HG03571 (cell line): ENCODE data around the gene GORAB.
A peak's percentile ranks its signal among the peaks of the same experiment; 100 is the strongest.

ENCODE experiments used
- ATAC-seq: cut with Tn5 transposase; IDR thresholded peaks from one replicate; pipeline ENCODE4 v1.9.1; 2021; ENCODE audit not compliant: unreplicated experiment

Gene GORAB

DNA sequence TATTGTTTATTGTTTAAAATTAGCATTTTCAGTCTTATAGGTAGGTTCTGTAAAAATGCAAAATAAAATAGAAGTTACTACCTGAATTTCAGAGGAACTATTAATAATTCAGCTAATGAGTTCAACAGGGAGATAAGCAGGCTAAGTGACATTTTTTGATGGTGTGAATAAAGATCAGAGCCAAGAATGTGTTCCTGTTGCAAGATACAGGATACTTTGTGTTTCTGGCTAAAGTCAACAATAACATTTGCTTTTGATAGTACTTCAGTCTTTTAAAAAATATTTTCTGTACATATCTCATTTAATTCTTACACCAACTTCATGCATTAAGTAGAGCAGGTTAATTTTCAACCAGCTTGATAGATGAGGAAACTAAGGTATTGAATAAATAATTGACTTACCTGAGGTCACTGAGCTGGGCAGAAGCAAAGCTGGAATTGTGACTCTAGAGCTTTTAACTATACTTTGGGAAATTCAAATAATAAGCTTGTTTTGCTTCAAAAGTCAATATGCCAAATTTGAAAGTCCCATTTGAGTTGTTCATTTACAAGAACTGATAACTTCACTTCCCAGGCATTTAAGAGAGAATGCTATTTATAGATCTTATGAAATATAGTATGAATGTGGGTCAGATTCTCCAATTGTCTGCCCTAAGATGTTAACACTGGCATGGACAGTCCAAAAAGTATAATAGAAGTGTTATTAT, 6.0 kb downstream of the GORAB start:
- no peak for ATAC-seq

- no peak for ATAC-seq
These were observed 6.7 kb downstream of the GORAB start for GRCh38 chr1:170538687-170539086.

DNA sequence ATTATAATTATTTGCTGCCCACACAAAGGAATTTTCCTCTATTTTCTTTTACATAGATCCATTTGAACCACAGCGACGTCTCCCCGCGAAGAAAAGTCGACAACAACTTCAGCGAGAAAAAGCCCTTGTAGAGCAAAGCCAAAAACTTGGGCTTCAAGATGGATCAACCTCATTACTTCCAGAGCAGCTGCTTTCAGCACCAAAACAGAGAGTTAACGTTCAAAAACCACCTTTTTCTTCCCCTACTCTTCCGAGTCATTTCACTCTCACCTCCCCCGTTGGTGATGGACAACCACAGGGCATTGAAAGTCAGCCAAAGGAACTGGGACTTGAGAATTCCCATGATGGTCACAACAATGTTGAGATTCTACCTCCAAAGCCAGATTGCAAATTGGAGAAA, 7.2 kb downstream of the GORAB start:
- no peak for ATAC-seq

GRCh38 chr1:170544624-170545023, 12.7 kb downstream of the GORAB start:
- no peak for ATAC-seq

DNA sequence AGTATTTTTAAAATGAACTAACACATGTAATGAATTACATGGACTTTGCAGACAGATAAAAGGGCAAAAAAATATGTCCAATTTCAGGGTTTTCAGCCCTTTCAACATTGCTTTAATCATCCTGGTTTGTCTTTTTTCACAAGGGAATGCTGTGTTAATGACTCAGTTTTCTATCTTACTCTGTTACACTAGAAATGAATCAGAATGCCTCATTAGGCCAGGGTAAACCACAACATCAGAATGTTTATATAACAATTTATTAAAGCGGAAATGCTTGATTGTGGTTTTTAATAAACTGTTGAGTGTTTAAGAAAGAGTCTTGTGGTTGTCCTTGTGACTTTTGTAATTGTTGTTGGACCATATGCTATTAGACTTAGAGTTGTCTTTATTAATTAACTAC, 13.5 kb downstream of the GORAB start:
- no peak for ATAC-seq

DNA sequence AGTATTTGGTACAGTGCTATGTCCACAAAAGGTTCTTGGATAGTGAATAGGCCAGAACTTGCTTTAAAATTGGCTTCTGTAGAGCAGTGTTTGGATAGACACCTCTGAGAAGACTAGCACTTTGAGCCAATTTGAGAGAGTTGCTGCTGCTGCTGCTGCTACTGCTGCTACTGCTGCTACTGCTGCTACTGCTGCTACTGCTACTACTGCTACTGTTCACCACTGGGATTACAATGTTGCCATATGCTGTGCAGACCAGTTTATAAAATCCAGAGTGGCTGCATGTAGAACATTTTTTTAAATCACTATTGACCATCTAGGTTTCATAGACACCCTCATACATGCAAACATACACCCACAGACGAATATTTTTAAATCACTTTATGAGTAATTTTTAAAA, 15.3 kb downstream of the GORAB start:
- ATAC-seq = no peak

DNA sequence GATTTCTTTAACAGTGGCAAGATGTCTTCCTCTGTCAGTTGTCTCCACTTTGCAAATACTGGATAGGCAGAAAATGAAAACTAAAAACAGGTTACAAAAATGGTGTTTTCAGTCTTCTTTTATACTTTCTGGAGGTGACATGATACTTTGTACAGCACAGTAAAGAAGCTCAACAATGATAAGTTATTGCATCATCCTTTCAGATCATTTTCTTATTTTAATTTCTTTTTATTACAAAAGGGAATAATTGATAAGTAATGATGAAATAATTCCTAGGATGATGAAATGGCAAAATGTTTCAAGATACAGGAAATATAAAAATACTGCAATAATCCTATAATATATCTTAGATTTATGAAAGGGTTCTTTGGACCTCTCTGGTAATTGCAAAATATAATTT, 16.5 kb downstream of the GORAB start:
- ATAC-seq = no peak

- ATAC-seq = no peak
These were observed 23.4 kb downstream of the GORAB start for GRCh38 chr1:170555370-170555769.

DNA sequence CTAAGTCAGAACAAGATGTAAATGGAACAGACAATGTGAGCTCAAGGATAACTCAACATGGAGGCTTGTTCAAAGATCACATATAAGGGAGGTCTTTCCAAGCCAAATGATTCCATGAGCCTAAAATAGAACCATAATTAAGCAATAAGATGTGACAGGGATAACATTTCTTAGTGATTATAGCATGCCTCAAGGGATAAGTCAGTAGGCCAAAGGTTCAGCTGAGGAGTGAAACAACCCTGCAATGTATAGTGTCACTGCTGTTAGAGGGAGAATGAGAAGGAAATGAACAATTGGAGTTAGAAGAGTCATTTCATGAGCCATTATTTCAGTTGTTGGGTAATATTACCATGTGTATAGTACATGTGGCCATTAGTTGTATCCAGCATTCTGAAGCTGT, 25.0 kb downstream of the GORAB start:
- ATAC-seq = no peak

DNA sequence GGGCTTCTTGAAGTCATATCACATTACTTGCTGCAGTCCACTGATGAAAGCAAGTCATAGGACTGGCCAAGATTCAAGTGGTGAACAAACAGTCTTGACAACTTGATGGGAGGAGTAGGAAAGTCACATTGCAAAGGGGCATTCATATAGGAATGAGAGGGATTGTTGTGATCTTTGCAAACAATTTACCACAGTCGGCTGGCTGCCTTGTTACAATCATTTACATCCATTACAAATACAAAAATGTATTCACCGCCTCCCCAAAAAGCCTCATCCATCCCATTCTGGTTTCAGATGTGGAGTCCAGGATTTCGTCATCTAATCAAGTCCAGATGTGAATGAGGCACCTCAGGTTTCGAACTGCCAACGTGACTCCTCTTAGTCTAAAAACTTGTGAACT, 26.8 kb downstream of the GORAB start:
- no peak for ATAC-seq

GRCh38 chr1:170559166-170559565, 27.2 kb downstream of the GORAB start:
- ATAC-seq = no peak

DNA sequence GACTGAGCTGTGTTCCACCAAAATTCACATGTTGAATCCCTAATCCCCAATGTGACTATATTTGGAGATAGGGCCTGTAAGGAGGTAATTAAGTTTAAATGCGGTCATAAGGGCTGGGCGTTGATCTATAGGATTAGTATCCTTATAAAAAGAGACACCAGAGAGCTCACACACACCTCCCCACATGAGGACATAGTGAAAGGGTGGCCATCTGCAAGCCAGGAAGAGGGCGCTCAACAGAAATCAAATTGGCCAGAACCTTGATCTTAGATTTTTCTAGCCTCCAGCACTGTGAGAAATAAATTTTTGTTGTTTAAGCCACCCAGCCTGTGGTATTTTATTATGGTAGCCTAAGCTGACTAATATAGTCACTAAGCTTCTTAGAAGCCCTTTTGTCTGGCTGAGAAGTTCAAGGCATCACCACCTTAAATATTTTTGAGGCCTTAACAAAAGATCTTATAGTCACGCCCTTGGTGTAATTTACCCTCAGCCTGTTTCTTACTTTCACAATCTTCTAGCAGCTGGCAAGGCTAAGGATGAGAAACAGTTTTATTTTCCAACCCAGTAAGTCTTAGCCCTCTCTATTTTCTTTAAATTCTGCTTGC, 28.8 kb downstream of the GORAB start:
- no peak for ATAC-seq

DNA sequence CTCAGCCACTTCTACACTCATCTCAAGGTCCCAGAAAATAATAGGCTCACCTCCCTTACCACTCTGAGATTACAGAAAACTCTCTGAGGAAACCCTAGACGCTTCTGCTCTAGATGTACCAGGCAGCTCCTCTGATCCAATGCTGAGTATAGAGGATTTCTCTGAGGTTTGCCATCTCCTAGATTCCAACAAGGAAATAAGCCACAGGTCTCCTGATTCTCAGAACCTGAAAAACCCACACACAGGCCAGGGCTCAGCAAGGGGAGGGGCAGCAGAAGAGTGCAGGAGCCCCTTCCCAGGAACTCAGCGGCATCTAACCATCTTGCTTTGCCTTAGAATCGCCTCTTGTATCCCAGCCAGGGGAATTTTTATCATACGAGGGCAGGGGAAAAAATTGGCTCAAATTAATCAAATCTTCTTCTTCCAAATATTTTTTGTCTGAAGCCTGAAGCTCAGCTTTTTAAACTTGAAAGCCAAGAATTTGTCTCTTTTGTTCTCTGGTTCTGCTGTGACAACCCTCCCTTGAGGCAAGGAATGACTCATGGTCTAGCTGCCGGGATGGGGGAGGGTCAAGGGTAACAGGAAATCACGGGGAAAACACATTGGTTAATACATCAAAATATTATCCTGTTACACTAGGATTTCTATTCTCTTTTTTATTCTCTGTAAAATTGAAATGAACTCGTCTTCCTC, 30.8 kb downstream of the GORAB start:
- peak; percentile 60 for ATAC-seq

DNA sequence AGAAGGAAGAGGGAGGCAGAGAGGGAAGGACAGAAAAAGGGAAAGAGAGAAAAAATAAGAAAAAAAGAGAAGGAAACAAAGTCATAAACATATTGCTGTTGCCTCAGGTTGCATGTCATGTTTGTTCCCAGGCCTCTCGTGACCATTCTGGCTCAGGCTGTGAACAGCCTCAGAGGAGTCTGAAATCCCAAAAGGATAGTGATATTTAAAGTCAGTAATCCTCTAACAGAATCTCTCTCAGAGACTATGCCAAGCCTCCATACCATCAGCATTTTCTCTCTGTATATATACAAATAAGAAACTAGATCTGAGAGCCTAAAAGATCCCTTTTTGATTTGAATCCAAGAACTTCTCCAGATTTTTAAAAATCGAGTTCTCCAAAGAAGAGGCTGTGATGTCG, 35.2 kb downstream of the GORAB start:
- no peak for ATAC-seq

DNA sequence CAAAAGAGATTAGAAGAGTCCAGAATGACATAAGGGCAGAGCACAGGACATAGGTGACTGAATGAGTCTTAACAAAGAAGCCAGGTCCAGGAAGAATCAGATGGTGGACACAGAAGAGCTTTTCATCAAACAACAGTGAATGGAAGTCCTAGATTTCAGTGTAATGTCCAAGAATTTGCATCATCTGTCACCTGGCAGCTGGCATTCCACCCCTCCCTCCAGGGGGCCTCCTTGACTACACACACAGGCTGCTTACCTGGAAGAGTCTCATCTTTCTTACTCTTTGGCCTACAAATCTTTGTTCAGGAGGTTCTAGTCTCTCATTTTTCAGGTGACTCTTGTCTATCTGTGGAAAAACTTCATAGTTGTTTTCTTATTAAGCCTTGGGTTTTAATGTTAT, 36.2 kb downstream of the GORAB start:
- ATAC-seq = no peak

- no peak for ATAC-seq
These were observed 45.0 kb downstream of the GORAB start for GRCh38 chr1:170576980-170577379.

DNA sequence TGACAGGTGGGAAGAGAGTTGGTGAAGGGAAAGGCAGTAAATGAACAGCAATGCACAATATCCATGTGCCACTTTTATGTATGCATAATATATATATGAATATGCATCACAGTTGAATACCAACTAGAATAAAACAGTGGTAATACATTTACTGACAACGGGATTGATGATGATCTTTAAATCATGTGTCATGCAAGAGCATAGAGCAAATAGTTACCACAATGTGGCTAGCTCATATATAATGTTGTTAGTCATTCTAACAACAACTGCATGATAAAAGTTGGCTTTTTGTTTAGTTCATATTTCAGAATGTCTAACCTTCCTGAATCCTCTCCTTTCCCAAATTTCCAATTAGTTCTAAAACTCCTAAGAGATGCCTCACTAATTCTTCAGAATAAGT, 46.4 kb downstream of the GORAB start:
- ATAC-seq = no peak

GRCh38 chr1:170580636-170581440, 48.9 kb downstream of the GORAB start:
- ATAC-seq = no peak

DNA sequence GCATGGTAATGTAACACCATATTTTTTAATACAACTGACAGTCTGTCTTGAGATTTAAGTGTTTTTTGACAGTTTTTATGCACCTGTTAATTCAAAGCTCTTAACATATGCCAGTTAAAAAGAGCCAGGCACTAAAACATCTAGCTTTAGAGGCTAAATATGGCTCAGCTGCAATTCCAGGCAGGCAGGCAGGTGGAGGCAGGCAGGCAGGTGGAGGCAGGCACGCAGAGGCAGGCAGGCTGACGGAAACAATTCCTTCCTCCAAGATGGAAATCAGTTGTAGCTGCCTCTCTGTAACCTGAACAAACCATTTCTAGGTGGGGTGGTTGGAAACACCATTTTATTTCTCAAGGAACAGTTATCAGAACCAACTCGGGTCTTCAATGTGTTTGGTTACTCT, 51.2 kb downstream of the GORAB start:
- no peak for ATAC-seq

DNA sequence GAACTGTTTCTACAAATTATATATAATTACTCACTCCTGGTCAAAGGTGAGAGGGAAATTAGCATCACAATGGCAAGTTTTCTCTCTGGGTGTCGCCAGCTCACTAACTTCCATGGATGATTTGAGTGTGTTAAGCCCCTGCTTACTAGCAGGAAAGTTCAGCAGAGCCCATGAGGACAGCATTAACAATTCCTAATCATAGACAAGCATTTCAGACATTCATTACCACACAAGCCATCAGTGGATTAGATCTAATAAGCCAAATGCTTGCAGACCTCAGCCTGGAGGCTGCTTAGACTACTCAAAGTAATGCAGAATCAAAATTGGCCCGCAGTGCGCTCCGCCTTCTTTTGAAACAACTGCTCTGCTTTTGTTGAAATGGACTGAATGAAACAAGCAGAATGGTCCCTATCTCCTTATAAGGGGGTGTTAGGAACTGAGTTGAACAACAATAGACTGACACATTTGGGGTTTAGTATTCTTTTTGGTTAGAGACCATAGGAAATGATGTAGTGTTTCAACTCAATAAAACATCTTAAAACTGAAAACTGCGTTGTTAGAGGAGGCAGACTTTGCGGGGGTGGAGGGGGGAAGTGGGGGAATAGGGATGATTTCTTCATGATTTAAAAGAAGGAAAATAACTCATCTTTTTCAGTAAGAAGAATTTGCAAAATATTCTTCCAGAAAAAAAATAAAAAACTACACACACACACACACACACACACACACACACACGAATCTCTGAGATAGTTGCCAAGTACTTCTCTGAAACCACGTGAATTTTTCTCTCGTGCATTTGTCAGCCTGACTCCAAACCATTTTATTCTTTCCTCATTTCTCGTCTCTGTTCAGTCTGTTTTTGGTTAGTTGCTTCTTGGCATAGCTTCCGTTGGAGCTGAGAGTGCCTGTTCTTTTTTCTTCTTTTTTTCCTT, 54.6 kb downstream of the GORAB start:
- no peak for ATAC-seq

- no peak for ATAC-seq
These were observed 55.3 kb downstream of the GORAB start for GRCh38 chr1:170587253-170587593.
